Spleen (tissue), 7 donors: Measurements from ENCODE around the gene PNCK.
"Not testable (repeated sequence)": the region's sequence is repeated elsewhere in the genome, so short reads cannot be mapped to it uniquely, and the experiment has no call there.

Source experiments
- CTCF ChIP-seq, 11 experiments: fragments of 200-600 bp in 7 of 11; fragments of 450-650 bp in 4 of 11; sonication (generic) in 4 of 11; IDR thresholded peaks in 8 of 11; conservative IDR thresholded peaks in 3 of 11; 1 replicate in 7 of 11; 2 replicates in 4 of 11; pipeline versions ENCODE4 v1.4.0 to v1.8.0; 2016 to 2021; ENCODE audit warnings: antibody characterized with exemption in 11 of 11, inconsistent platforms in 4 of 11, mild to moderate bottlenecking in 1 of 11
- POLR2A ChIP-seq, 3 donors: fragments of 450-650 bp; IDR thresholded peaks; one replicate each; pipeline ENCODE4 v1.5.1; 2017; ENCODE audit warnings: antibody characterized with exemption in 3 of 3, mild to moderate bottlenecking in 1 of 3
- donor health status: DM: no; HTN: no; CAD: no; lungs with moderate emphysema.
- donor health status: DM: no; HTN: no; CAD: no.
- donor health status: DM: no; HTN: no; CAD: no.

DNA sequence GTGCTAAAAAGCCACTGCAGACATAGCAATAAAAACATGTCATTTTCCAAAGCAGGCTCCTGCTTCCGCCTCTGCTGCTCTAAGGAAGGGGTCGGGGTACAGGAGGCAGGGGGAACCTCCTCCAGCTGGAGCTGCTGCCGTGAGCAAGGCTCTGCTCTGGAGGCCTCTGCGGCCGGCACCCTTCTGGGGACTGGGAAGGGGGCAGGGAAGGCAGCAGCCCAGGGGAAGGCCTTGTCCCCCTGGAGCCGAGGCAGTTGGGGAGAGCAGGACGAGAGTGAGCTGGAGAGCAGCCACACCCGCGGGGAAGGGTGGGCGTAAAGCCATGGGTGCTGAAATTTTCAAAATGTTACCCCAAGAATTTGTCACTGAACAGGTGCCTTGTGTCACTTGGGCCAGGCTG is 22.9 kb upstream of the PNCK start:
- not testable (repeated sequence) for TF ChIP-seq CTCF (IDR thresholded peaks at IDR 0.05 in 8 of 11, conservative IDR thresholded peaks at IDR 0.05 in 3 of 11); POLR2A (IDR thresholded peaks at IDR 0.05)
